GM13976 (cell line): ENCODE measurements around the gene PPM1L.
"Not testable (repeated sequence)": the region's sequence is repeated elsewhere in the genome, so short reads cannot be mapped to it uniquely, and the experiment has no call there.

Source experiments
- DNase-seq: peaks from one replicate; pipeline ENCODE4 v3.0.0; 2012; ENCODE audit warnings: low spot score
- in situ Hi-C: fragments of 300-500 bp; cut with MboI; formaldehyde crosslinking; loops from one replicate; pipeline ENCODE4 v1.12.0; 2022; ENCODE audit warnings: low sequenced_read_pairs, mixed read lengths, inconsistent platforms; ENCODE audit not compliant: unreplicated experiment
- TF ChIP-seq, protein P1 (sequence below): IDR thresholded peaks from 2 replicates; pipeline ENCODE4 v1.5.1; 2012; ENCODE audit warnings: borderline replicate concordance, mild to moderate bottlenecking; ENCODE audit not compliant: insufficient read depth; ENCODE audit errors: extremely low read depth, missing control alignments, control extremely low read depth

Gene PPM1L

DNA sequence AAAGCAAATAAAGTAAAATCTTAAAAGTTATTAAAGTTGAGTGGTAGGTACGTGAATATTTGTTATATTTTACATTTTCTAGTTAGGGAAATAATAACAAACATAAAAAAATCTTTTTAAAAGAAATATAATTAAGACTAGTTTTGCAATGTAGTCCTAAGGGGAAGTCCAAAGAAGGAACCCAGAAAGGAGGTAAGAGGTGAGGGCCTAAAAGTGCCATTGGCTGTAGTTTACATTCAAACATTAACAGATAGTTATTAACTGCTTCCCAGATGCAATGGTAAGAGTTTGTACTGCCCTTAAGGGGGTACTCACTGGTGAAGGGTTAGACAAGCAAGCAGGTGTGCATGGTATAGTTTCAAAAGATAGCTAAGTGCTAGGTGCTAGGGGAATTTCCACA is 269.9 kb downstream of the PPM1L start:
- in situ Hi-C loops: no loop called here
- TF ChIP-seq, protein P1, sequence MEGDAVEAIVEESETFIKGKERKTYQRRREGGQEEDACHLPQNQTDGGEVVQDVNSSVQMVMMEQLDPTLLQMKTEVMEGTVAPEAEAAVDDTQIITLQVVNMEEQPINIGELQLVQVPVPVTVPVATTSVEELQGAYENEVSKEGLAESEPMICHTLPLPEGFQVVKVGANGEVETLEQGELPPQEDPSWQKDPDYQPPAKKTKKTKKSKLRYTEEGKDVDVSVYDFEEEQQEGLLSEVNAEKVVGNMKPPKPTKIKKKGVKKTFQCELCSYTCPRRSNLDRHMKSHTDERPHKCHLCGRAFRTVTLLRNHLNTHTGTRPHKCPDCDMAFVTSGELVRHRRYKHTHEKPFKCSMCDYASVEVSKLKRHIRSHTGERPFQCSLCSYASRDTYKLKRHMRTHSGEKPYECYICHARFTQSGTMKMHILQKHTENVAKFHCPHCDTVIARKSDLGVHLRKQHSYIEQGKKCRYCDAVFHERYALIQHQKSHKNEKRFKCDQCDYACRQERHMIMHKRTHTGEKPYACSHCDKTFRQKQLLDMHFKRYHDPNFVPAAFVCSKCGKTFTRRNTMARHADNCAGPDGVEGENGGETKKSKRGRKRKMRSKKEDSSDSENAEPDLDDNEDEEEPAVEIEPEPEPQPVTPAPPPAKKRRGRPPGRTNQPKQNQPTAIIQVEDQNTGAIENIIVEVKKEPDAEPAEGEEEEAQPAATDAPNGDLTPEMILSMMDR: no peak
- DNase-seq: no peak

DNA sequence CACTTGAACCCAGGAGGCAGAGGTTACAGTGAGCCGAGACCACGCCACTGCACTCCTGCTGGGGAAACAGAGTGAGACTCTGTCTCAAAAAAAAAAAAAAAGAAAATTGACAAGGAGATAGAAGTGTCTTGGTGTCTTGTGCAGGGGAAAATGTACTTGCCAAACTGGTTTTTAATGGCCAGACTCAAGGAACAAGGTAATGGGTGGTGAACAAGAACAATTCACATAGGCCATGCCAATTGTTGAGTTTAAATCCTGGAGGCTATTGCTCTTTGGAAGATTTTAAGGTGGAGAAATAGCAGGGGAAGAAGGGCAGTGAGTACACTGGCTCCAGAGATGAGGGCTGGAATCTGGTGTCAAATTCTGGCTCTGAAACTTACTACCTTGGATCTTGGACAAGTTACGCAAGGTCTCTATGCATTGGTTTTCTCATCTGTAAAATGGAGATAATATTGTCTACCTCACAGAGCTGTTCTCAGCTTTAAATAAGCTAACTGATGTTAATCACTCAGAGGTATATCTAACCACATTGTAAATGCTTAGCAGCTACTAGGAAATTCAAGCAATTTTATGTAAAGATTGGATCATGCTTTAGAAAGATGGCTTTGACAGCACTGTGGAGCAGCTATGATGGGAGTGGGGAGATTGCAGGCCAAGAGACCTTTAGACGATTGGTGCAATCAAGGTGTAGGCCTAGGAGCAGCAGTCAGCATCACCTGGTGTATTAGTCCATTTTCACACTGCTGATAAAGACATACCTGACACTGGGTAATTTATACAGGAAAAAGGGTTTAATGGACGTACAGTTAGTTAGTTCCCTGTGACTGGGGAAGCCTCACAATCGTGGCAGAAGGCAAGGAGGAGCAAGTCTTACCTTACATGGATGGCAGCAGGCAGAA is 270.8 kb downstream of the PPM1L start:
- in situ Hi-C loops: no loop called here
- DNase-seq: no peak

DNA sequence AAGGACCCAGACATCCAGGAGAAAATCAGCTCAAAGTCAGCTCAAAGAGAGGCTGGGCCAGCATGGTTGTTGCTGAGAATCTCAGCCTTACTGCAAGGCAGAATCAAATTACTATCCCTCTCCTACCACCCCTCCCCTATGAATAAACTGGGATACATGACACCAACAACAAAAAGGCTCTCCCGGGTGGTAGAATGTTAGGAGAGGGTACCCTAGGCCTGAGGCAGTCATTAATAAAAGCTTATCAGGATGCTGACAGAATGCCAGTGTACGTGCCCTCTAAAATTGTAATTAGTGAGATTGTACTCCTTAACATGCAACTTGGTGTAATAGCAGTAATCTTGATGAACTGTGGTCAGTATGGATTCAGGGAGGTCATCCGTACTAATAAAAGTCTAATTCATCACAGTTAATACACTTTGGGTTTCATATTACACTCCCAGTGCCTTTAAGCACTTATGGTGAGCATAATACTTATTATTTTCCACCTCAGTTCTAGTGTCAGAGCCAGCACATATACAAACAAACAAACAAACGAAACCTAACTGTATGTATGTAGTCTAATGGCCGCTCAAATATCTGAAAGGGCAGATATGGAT is 272.6 kb downstream of the PPM1L start:
- DNase-seq: no peak
- in situ Hi-C loops: no loop called here
- TF ChIP-seq, protein P1: no peak

More for the DNA sequence above, 270.8 kb downstream of the PPM1L start:
- TF ChIP-seq, protein P1: no peak

DNA sequence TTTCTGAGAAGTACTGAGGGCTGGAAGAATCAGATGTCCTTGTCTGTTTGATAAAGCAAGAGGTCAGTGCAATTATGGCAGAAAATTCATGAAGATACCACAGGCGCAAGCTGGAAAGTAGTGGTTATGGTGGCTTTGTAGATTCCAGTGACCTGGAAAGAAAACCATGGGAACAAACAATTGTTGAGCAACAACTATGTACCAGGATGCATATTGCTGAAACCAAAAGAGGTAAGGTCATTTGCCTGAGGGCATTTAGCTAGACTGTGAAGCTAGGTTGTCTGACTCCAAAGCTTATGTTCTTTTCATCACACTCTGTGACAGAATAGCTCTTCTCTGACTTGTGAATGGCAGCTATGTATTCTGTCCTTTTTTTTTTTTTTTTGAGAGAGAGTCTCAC is 275.1 kb downstream of the PPM1L start:
- TF ChIP-seq, protein P1: no peak
- DNase-seq: no peak
- in situ Hi-C loops: no loop called here

DNA sequence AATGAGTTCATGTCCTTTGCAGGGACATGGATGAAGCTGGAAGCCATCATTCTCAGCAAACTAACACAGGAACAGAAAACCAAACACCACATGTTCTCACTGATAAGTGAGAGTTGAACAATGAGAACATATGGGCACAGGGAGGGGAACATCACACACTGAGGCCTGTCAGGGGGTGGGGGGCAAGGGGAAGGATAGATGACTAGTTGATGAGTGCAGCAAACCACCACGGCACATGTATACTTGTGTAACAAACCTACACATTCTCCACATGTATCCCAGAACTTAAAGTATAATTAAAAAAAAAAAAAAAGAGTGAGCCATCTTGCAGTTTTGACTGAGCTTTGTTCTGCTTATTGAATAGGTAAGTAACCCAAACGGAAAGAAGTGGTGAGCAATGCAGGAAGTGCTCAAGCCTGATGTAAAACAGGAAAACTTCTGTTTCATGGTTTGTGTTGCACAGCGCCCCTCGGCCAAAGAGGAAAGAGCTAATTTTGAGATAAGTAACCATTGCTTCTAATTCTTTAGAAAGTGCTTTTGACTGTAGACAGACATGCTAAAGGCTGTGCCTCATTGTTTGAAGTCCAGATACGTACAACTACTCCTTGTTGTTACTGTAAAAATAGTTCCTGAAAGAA is 279.0 kb downstream of the PPM1L start:
- DNase-seq, in situ Hi-C loops: not testable (repeated sequence)

DNA sequence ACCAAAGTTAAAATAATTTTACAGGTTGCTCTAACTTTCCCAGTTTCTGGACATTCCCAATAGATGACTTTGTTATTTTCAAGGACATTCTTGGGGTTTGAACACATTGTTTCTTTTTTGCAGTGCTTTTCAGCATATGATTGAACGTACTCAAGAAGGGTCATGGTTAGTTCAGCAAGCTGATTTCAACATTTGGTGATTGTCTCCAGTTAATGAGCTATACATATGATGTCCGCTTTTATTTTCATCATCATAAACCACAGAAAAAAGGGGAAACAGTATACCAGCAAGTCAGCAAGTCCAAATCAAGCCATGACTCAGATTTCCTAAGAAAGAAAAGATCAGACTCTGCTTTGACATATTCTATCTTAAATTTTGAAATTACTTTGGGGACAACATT is 279.7 kb downstream of the PPM1L start:
- in situ Hi-C loops: no loop called here
- no peak for DNase-seq
- TF ChIP-seq, protein P1: no peak

DNA sequence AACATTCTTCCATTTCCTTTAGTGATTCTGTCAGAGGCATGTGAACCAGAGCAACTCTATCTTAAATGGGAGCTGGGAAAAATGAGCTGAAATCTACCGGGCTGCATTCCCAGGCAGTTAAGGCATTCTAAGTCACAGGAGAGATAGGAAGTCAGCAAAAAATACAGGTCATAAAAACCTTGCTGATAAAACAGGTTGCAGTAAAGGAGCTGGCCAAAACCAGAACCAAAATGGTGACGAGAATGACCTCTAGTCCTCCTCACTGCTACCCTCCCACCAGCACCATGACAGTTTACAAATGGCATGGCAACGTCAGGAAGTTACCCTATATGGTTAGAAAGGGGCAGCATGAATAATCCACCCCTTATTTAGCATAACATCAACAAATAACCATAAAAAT is 282.7 kb downstream of the PPM1L start:
- TF ChIP-seq, protein P1: no peak
- in situ Hi-C loops: no loop called here
- no peak for DNase-seq
